ENCODE measurements around the gene GNAO1. TPM values are rescaled to one million over a fixed set of nuclear protein-coding genes. Genes with fewer than 3 reads are reported as not detected.

Gene GNAO1
- total RNA-seq, 1 donor from 2014 or later, result 0.64 TPM

DNA sequence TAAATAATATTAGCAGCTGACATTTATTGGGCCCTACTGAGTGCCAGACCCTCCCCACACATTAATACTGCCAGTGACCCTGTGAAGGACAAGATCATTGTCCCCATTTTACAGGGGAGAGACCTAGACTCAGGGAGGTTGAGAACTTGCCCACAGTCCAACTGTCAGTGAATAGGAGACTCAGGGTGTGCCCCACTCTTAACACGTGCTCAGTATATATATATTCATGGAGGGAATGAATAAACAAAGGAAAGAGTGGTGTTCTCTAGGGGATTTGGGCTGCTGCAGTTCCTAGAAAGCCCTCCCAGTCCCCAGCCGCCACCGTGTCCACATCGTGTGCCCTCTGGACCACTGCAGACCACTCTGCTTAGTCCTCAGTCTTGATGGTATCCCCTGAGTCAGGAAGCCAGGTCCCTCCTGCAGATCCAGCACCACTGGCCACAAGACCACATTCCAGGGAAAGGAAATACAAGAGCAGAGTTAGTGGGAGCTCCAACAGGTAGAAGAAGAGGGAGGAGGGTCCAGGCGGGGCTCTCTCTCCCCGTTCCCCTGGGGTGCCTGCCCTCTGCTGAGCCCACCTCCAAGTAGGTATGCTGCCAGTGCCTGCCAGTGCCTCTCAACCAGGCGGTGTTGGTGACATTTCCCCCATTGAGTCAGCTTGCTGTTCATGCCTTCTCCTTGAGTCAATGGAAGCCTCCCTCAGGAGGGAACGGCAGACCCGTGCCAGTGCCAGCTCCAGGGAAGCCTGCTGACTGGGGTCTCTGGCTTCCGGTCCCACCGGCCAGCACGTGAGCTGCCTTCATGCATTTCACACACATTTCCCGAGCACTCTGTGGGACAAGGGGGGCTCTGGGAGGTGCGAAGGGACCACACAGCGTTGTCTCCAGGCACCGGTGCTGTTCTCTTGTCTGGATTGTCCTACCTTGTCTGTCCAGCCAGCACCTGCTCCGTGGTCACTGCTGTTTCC lies 75.6 kb downstream of the GNAO1 start:
- ATAC-seq, result no peak

DNA sequence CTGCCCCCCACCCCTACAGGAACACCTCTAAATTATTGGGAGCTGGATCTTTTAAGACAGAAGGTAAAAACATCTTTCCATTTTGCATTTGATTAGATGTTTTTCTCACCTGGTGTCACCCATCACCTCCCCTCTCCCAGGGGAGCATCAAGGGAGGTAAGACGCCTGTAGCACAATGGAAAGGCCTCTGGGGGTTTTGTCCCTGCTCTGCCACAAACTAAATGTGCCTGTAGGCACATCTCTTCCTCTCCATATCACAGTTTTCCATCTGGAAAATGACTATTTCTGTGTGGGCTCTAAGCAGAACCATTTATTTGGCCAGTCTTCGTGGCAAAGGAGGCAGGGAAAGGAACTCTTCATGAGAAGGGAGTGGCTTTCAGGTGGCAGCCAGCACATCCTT lies 76.6 kb downstream of the GNAO1 start:
- ATAC-seq, result no peak

DNA sequence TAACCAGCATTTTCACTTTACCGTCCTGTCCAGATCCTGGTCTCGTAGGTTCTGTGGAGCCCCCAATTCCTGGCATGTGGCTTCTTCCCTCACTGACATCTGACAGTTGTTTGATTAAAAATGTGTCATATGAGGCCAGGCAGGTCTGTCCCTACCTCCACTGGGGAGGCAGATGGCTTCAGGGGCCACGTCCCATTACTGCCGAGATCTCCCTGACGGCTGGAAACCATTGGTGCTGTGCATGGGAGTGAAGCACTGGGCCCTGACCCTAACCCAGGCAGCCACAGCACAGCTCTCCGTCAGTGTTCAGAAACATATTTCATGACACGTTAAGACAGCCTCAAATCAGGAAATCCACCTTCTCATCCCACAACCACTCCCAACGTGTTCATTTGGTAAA lies 77.5 kb downstream of the GNAO1 start:
- ATAC-seq, result no peak

DNA sequence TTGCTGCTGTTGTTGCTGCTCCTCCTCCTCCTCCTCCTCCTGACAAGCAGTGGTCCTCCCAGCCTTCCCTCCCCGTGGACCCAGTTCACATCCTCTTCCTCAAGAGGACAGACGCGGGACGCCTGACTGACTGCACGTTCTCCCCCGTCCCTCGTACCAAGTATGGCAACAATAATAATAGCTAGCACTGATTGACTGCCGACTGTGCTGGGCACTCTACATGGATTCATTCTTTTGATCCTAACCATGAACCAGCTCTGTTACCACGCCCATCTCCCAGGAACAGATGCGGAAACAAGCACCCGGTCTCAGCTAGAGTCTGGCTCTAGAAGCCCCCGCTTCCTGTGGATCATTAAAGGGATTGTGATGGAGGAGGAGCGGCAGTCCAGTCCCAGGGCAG lies 78.0 kb downstream of the GNAO1 start:
- no peak for ATAC-seq

DNA sequence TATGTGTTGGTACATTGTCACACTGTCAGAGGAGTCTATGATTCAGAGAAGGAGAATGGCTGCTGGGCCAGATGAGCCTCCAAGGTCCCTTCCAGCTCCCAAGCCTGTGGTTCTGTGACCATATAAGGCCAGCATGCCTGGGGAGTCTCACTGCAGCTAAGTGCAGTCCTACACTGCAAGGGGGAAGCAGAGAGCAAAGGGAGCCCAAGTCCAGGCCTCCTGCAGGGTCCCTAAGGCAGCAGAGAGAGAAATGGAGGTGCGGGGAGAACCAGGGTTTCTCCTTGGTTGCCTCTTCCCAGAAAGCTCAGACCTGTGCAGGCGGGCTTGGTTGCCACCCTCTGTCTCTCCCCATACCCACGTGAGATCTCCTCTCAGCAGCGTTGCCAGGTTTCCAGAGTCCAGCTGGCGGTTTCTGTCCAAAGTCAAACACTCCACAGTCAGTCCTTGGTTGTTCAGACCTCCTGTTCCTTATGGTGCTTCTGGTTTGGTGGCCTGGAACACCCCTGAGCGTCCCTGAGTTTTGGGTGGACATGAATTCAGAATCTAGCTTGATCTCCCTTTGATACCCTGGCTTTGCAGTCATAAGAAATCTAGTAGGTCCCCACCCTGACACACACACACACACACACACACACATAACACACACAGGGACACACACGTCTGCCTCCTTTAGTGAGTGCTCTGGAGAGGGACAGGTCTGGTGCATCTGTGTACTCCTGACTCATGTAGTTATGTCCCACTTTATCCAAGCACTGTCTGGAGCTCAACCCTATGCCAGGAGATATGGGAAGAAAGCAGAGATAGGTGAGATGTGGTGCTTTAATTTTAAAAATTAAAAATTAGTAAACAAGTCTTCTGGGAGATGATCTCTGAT lies 78.8 kb downstream of the GNAO1 start:
- ATAC-seq, result no peak

DNA sequence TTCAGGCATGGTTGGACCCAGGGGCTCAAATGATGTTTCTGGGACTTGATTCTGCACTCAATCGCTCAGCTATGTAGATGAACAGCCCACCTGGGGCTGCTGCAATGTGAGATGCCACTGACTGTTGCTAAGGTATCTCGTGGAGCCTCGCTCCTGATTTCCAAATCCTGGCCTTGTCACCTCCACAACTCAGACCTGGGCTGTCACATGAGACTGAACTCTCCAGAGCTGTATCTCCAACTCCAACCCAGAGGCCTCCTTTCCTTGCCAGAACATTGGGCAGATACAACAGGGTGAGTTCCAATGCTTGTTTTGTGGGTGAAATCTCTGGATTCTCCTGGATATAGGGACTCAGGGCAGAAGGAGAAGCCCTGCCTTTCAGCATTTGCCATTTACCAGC lies 79.5 kb downstream of the GNAO1 start:
- no peak for ATAC-seq

DNA sequence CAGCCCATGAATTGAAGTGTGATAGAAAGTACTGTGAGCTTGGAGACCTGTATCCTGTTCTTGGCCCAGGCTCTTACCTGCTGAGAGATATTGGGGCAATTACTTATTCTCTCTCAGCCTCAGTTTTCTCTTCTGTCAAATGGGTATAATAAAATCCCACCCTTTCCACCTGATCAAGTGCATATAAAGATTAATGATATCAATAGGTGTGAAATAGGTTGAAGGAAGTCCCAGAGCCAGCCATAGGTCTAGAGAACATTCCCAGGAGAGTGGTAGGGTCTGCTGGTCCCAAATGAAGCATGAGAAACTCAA lies 81.2 kb downstream of the GNAO1 start:
- no peak for ATAC-seq

DNA sequence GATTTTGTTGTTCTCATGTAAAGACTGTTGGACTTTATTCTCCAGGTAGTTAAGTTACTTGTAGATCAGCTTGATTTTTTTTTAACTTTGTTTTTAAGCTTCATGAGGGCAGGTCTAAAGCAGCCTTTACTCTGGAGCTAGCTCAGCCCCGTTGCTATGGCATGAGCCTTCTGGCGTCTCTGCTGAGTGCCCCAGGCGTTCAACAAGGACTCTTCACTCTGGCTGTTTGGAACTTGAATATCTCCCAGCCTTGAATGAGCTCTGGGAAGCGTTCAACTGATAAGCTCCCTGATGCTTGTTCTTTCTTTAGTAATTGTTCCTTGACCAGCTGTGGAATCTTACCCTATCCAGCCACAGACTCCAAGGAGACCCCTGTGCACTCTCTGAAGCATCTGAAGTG lies 82.3 kb downstream of the GNAO1 start:
- ATAC-seq, result no peak

DNA sequence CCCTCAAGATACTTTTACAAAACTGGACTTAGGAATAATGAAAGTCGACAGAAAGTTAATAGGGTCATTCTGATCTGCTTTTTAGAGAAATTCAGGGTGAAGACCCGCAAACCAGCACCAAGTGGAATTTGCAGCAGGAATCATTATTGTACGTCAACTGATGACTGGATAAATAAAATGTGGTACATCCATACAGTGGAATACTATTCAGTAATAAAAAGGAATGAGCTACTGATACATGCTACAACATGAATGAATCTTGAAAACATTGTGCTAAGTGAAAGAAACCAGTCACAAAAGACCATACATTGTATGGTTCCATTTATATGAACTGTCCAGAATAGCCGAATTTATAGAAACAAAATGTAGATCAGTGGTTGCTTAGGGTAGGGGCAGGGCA lies 83.1 kb downstream of the GNAO1 start:
- no peak for ATAC-seq

DNA sequence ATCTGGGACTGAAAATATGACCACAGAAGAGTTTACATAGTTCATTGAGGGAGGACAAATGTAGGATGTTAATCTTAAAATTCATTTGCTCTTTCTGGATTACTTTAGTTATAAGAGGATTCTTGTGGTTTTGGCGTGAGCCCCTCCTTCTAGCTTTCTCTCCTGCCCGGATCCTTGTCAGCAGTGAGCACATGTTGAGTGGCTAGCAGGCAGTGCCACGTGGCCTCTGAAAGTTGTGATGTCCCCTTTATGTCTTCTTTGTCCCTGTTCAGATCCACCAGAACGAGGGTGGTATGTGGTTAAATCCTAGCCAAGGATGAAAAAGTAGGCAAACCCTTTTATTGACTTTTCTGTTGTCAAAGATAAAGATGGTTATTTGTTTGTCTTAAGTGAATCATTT lies 83.8 kb downstream of the GNAO1 start:
- ATAC-seq, result no peak

DNA sequence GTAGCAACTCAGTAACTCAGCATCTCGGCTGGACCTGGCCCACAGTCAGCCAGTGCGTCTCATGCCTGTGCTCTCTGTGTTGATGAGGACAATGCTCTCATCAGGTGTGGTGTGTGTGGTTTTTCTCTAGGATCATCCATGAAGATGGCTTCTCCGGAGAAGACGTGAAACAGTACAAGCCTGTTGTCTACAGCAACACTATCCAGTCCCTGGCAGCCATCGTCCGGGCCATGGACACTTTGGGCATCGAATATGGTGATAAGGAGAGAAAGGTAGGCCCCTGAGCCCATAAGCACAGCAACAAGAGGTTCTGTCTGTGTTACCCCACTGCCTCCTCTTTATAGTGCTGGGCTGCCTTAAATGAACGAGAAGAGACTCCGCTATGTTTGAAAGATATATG lies 84.5 kb downstream of the GNAO1 start:
- no peak for ATAC-seq

DNA sequence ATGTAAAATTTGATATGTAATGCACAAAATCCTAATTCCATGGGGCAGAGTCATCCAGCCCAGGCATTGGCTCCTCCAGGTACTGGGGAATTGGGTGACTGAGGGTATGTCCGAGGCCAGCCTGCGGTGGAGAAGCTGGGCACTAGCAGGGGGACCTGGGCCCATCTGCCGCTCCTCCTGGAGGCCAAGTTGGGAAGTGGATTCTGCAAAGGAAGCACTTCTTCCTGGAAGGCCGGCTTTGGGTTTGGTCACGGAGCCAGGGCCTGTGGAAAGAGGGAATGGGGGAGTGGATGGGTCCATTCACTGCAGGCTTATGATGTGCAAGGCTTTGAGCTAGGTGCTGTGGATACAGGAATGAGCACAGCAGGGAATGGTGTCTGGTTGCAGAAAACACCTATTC lies 85.8 kb downstream of the GNAO1 start:
- no peak for ATAC-seq

DNA sequence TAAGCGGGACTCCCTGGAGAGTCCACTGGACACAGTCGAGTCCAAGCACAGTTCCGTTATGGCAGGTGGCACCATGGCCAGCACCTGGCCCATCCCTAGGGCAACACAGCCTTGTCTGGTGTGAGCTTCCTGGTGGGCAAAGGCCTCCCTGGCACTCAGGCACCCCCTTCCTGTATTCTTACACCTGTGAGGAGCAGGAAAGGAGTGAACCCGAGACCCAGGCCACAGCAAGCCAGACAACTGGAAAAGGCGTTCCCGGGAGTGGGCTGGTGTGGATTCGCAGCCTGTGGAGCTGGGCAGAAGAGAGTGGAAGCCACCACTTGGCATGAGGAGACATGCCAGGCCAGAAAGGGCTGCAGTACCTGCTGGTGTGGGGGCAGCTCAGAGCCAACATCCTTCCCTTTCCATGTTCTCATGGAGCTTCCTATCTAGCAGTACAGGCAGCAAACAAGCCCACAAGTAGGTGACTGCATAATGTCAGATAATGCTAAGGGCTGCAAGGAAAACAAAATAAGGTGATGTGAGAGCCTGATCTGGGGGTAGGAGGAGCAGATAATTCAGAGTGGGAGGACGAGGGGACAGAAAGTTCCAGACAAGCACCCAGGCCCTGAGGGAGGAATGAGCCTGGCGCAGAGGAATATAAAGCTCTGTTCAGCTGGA lies 87.0 kb downstream of the GNAO1 start:
- no peak for ATAC-seq

DNA sequence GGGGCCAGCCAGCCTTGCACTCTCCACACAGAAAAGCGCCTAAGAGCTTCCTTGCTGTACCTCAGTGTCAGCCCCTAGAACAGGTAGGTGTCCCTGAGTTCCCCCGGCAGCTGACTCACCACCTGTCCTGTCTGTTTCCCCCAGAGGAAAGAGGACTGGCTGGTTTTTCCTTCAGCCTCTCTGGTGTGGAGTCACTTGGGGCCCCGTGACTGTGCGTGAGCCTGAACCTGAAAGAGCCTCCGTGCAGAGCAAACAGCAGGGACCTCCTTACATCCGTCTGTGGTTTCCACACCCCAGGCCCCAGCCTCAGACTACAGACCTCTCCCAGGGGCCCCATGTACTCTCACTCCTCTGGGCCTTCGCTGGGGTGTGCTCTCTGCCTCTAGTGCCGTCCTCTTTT lies 87.8 kb downstream of the GNAO1 start:
- ATAC-seq, result no peak

DNA sequence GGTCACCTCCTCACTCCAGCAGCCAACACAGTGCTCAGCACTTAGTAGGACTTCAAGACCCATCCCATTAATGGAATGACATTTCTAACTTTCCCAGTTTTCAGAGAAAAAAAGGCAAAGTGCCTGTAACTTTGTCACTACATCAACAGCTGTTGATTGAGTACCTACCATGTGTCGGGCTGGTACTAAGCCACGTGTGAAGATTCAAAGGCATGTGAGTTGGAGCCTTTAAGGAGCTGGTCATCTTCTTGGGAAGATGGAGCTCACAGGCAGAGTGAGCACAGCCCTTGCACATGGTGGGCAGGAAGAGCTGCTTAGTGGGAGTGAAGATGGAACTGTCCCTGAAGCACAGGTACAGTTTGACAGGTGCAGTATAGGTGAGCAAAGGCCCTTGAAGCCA lies 88.6 kb downstream of the GNAO1 start:
- no peak for ATAC-seq

DNA sequence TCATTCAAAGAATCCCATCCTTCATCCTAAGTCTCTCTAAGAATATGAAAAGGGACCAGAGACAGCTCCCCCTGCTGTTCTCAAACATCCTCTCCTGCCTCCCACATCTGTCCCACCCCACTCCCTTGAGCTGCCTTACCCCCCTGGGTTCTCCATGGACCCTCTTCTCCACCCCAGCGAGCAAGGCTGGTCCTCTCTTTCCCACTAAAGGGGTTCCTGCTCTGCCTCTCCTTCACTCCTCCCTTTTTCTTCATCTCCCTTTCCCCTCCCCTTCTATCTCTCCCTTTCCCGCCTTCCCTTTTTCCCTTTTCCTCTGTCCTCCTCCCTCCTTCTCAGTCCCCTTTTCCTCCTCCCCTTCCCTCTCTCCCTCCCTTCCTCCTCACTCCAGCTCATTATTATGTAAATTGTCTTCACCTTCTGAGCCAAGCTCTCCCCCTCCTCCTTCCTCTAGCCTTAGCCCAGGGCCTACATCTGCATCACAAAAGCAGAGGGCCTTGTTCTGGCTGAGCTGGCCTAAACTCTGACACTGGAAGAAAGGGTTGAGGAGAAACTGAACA lies 90.0 kb downstream of the GNAO1 start:
- ATAC-seq, result no peak

DNA sequence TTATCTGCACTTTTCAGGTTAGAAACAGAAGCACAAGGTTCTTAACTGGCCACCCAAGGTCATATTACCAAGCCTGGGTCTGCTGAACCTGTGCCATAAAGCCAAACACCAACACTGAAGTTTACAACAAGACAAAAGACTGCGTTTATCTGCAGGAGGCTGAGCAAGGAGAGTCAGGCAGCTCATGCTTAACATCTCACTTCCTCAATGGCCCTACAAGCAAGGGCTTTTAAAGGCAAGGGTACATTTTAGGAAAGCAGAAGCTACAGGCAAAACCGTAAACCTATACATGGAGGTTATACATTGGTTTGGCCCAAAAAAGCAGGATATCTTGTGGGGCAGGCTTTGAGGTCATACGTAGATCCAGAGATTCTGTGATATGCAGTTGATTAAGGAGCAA lies 91.2 kb downstream of the GNAO1 start:
- no peak for ATAC-seq

DNA sequence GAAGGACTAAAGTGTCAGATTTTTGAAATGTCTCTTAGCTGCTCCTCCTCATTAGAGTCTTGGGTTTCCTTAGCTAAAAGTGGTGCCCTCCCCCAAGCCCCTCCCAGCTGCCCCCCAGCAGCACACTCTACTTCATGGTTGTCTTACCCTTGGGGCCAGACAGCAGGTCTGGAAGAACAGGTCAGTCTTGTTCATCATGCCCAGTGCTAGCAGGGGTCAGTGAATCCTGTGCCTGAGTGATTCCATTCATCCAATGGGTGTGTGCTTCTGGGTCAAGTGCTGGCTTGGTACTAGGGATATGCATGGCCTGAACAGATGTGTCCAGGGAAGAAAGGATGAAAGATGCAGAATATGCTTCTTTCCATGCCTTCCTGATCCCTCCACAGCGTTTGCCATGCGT lies 93.2 kb downstream of the GNAO1 start:
- peak; percentile 45 for ATAC-seq

DNA sequence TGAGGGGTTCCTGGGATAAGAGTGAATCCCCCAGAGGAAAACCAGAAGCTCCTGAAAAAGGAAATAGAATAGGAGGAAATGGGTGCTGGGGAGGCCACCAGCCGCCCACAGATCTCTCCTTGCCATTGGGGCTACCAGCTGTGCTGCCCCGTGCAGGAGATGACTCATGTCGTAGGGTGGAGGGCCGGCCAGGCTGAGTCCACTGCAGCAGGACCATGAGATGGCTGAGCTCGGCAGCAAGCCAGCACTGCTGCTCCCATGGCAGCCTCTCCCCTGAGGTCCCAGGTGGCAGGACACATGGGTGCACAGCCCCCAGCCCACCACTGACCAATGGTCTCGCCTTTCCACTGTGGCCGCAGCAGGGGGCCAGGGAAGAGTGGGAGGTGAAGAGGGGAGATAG lies 95.5 kb downstream of the GNAO1 start:
- ATAC-seq, result no peak

DNA sequence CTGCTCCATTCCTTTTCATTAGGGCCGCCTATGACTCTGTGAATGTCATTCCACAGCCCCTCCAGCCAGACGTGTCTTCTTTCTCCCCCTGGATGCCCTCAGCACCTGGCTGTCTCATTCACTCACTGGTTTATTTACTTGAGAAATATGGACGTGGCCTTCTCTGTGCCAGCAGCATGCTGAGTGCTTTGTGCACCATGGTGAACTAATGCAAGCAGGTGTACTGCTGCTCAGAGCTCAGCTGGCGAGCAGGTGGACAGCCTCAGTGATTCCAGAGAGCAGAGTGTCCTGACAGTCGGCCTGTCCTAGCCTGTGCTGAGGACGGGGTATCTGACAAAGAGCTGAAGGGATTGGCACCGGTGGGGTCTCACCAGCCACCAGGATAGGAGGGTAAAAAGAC lies 96.7 kb downstream of the GNAO1 start:
- ATAC-seq, result no peak

DNA sequence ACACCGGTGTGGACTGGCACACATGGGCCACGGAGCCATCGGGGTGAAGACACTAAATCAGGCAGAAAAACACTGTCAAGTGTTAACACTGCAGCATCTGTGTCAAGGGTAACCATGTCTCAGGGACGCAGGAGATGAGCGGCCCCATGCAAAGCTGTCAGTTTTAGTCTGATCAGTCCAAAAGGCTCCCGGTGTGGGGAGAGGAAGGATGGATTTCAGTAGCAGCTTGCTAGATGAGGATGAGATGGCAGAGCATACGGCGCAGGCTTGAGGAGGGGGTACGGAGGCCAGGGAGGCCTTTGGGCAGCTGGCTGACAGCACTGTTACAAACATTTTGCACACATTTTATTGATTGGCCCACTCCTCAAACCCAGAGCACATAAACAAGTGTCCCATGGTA lies 98.1 kb downstream of the GNAO1 start:
- no peak for ATAC-seq

DNA sequence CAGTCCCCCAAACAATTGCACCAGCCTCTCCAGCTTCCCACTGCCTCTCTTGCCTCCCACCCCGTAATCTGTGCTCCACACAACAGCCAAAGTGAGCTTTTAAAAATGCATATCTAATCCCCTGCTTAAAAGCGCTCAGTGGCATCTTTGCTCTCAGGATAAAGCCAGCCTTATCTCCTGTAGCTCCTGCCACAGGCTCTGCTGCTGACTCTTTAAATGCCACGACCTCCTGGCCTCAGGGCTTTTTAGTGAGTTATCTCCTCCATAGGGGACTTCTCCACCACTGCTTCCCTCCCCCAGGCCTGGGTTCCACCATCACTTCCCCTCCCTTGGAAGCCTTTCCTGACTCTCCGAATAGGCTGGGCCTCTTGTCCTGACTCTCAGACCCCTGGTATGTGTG lies 98.6 kb downstream of the GNAO1 start:
- ATAC-seq, result no peak

DNA sequence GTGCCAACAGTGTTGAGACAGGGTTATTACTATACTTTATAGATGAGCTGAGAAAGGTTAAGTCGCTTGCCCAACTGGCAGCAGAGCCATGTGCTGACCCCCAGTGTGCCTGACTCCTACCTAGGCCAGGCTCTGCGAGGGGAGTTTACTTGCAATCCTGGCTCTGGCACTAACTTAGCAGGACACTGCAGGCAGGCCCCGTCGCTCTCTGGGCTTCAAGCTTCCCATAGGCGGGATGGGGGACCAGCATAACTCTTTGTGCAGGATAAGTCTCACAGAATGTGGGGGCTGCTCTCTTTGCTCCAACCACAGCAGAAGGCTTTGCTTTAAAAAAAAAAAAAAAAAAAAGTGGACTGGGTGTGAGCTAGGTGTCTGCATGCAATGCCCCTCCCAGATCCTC lies 102.7 kb downstream of the GNAO1 start:
- ATAC-seq, result no peak

Data from esophagus mucosa (tissue), 1 donor.